K562 (cell line): ENCODE data around the gene CBX1. TPM values are rescaled to one million over a fixed set of nuclear protein-coding genes. Genes with fewer than 3 reads are reported as not detected.

ENCODE experiments used
- BDP1 ChIP-seq: IDR thresholded peaks from 3 replicates; pipeline ENCODE4 v1.6.1; 2011; ENCODE audit not compliant: insufficient read length, insufficient read depth
- CBFA2T3 ChIP-seq: fragments of 450-650 bp; IDR thresholded peaks from 2 replicates; pipeline ENCODE4 v1.6.1; 2017
- CBFB ChIP-seq: sonication (generic); formaldehyde crosslinking; IDR thresholded peaks from 2 replicates; pipeline ENCODE4 v1.4.0; 2020; ENCODE audit warnings: mild to moderate bottlenecking, missing genetic modification reagents
- CREB1 ChIP-seq, 2 experiments: sonication (generic) in 1 of 2; formaldehyde crosslinking in 1 of 2; IDR thresholded peaks; 2 replicates each; pipeline versions ENCODE4 v1.6.1 to v1.8.0; 2012 to 2022; ENCODE audit warnings: inconsistent platforms in 1 of 2, mild to moderate bottlenecking in 1 of 2, missing genetic modification reagents in 1 of 2, moderate library complexity in 1 of 2
- CREM ChIP-seq: IDR thresholded peaks from 2 replicates; pipeline ENCODE4 v1.6.1; 2014; ENCODE audit warnings: antibody characterized with exemption, low read depth
- ESRRB ChIP-seq: fragments of 250-450 bp; sonication (Bioruptor Pico); IDR thresholded peaks from 2 replicates; pipeline ENCODE4 v1.5.0; 2020; ENCODE audit warnings: mild to moderate bottlenecking, moderate library complexity, borderline replicate concordance
- FOXK1 ChIP-seq: sonication (generic); formaldehyde crosslinking; IDR thresholded peaks from 2 replicates; pipeline ENCODE4 v1.8.0; 2022; ENCODE audit warnings: missing genetic modification reagents, mild to moderate bottlenecking, borderline replicate concordance
- HDAC6 ChIP-seq: IDR thresholded peaks from 2 replicates; pipeline ENCODE4 v1.6.1; 2012; ENCODE audit warnings: low read depth, mild to moderate bottlenecking, control low read depth, inconsistent platforms, low read length, moderate library complexity
- MCM2 ChIP-seq: fragments of 450-650 bp; IDR thresholded peaks from 2 replicates; pipeline ENCODE4 v1.6.1; 2017; ENCODE audit warnings: low read depth, mild to moderate bottlenecking
- POLR2B ChIP-seq: fragments of 450-650 bp; IDR thresholded peaks from 2 replicates; pipeline ENCODE4 v1.6.1; 2018; ENCODE audit warnings: low read depth; ENCODE audit not compliant: partially characterized antibody
- SAP30 ChIP-seq: fragments of 200-600 bp; sonication (generic); IDR thresholded peaks from 2 replicates; pipeline ENCODE4 v1.6.1; 2012; ENCODE audit warnings: borderline replicate concordance, low read depth, mild to moderate bottlenecking, moderate library complexity, low read length, control low read depth, inconsistent platforms; ENCODE audit not compliant: insufficient read depth, poor library complexity, severe bottlenecking
- SNIP1 ChIP-seq: fragments of 450-650 bp; IDR thresholded peaks from 2 replicates; pipeline ENCODE4 v1.7.1; 2017; ENCODE audit warnings: low read depth, mild to moderate bottlenecking
- SUPT5H ChIP-seq: fragments of 450-650 bp; IDR thresholded peaks from 2 replicates; pipeline ENCODE4 v1.6.1; 2016
- TCF7 ChIP-seq: sonication (generic); IDR thresholded peaks from 2 replicates; pipeline ENCODE4 v1.6.1; 2016; ENCODE audit warnings: antibody characterized with exemption, borderline replicate concordance
- polyA plus RNA-seq, 8 experiments: library from polyadenylated mRNA; depleted of rRNA in 4 of 8; stranded (reverse) in 5 of 8; unstranded in 3 of 8; fragments of >200 nt; fragmentation: Nextera tagmentation in 2 of 8; fragmentation: Illumina TruSeq in 1 of 8; extraction: Ambion mirVana in 2 of 8; extraction: Trizol in 1 of 8; gene quantifications; 2 replicates each; pipeline versions ENCODE4 v1.2.1 to v1.2.3, GENCODE V29; 2011 to 2014; ENCODE audit warnings: inconsistent platforms in 1 of 8, missing spikeins in 1 of 8
- total RNA-seq, 7 experiments: library from RNA; depleted of rRNA in 6 of 7; stranded (reverse); fragments of >200 nt in 6 of 7; fragmentation: Illumina TruSeq in 2 of 7; extraction: Trizol in 2 of 7; gene quantifications; 2 replicates each; pipeline versions ENCODE4 v1.2.1 to v1.2.3, GENCODE V29; 2011 to 2021; ENCODE audit warnings: low replicate concordance in 1 of 7
- TF ChIP-seq, protein P1 (sequence below): fragments of 450-650 bp; IDR thresholded peaks from 2 replicates; pipeline ENCODE4 v1.6.1; 2016; ENCODE audit warnings: missing biosample characterization, missing genetic modification characterization
- TF ChIP-seq, protein P2 (sequence below): IDR thresholded peaks from 2 replicates; pipeline ENCODE4 v1.6.1; 2011; ENCODE audit not compliant: insufficient read length; ENCODE audit errors: extremely low read depth
- TF ChIP-seq, protein P3 (sequence below): fragments of 250-450 bp; sonication (Bioruptor Pico); IDR thresholded peaks from 2 replicates; pipeline ENCODE4 v1.4.0; 2020; ENCODE audit warnings: borderline replicate concordance
- TF ChIP-seq, protein P4 (sequence below): IDR thresholded peaks from 2 replicates; pipeline ENCODE4 v1.6.1; 2014; ENCODE audit warnings: antibody characterized with exemption
- TF ChIP-seq, protein P5 (sequence below): fragments of 250-450 bp; sonication (Bioruptor Pico); IDR thresholded peaks from 2 replicates; pipeline ENCODE4 v1.6.1; 2021; ENCODE audit warnings: mild to moderate bottlenecking
- TF ChIP-seq, protein P6 (sequence below): sonication (generic); formaldehyde crosslinking; IDR thresholded peaks from 2 replicates; pipeline ENCODE4 v1.8.0; 2022; ENCODE audit warnings: missing genetic modification reagents, mild to moderate bottlenecking, borderline replicate concordance

CBX1 gene
- total and polyA plus RNA-seq, 9 of the 15 experiments (the other 6 are each of a cell fraction or from before 2014, with no cell fraction given), result 10.6 to 95.7 (median 52.7) TPM

DNA sequence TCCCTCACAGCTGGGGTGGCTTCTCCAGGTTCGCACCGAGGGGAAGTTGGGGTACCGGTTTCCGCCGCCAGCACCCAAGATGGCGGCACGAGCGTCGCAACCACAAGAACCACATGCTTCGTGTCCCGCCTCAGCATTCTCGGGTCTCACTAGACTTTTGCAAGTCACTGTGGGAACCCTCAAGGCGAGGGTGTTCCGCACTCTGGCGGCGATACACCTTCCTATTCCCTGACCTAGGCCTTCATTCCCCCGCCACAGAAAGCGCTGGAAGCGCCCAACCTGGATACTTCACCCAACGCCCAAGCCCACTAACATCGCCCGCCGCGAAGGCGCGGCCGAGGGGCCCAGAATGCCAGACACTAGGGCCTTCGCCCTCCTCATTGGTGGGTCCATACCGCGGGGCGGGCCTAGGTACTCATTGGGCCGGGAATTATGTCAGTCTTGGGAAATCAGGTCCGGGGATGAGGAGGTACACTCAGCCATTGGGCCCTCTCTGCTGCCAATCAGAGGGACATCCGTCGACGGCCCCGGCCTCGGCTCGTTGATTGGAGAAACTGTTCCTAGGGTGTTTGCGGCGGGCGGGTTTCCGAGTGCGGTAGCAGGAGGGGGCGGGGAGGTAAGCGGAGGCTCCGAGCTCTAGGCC is 53.4 kb downstream of the CBX1 start, which contains the start of gene NFE2L1 (continued):
- TF ChIP-seq POLR2B (peak; percentile 91), HDAC6 (no peak), FOXK1 (CRISPR knock-in tag) (peak; percentile 19; the same call in 1 of the 2 replicates), CBFA2T3 (no peak; the same call in 1 of the 2 replicates), CREB1 (IDR thresholded peaks at IDR 0.05) (peak; percentile 74), CREB1 (CRISPR knock-in tag; IDR thresholded peaks at IDR 0.05) (peak; percentile 74), MCM2 (no peak), SNIP1 (no peak), CREM (peak; percentile 90), BDP1 (no peak), CBFB (CRISPR knock-in tag) (peak; percentile 98), SUPT5H (peak; percentile 91), ESRRB (CRISPR knock-in tag) (no peak), SAP30 (peak; percentile 53), TCF7 (no peak)
- TF ChIP-seq, protein P1, sequence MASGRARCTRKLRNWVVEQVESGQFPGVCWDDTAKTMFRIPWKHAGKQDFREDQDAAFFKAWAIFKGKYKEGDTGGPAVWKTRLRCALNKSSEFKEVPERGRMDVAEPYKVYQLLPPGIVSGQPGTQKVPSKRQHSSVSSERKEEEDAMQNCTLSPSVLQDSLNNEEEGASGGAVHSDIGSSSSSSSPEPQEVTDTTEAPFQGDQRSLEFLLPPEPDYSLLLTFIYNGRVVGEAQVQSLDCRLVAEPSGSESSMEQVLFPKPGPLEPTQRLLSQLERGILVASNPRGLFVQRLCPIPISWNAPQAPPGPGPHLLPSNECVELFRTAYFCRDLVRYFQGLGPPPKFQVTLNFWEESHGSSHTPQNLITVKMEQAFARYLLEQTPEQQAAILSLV (tag), result 0 out of 2 replicates have a peak, but pooled peaks have one; percentile 16
- TF ChIP-seq, protein P2, sequence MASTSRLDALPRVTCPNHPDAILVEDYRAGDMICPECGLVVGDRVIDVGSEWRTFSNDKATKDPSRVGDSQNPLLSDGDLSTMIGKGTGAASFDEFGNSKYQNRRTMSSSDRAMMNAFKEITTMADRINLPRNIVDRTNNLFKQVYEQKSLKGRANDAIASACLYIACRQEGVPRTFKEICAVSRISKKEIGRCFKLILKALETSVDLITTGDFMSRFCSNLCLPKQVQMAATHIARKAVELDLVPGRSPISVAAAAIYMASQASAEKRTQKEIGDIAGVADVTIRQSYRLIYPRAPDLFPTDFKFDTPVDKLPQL, result no peak
- TF ChIP-seq, protein P3, sequence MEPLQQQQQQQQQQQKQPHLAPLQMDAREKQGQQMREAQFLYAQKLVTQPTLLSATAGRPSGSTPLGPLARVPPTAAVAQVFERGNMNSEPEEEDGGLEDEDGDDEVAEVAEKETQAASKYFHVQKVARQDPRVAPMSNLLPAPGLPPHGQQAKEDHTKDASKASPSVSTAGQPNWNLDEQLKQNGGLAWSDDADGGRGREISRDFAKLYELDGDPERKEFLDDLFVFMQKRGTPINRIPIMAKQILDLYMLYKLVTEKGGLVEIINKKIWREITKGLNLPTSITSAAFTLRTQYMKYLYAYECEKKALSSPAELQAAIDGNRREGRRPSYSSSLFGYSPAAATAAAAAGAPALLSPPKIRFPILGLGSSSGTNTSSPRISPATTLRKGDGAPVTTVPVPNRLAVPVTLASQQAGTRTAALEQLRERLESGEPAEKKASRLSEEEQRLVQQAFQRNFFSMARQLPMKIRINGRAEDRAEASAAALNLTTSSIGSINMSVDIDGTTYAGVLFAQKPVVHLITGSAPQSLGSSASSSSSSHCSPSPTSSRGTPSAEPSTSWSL, result no peak
- TF ChIP-seq, protein P4, sequence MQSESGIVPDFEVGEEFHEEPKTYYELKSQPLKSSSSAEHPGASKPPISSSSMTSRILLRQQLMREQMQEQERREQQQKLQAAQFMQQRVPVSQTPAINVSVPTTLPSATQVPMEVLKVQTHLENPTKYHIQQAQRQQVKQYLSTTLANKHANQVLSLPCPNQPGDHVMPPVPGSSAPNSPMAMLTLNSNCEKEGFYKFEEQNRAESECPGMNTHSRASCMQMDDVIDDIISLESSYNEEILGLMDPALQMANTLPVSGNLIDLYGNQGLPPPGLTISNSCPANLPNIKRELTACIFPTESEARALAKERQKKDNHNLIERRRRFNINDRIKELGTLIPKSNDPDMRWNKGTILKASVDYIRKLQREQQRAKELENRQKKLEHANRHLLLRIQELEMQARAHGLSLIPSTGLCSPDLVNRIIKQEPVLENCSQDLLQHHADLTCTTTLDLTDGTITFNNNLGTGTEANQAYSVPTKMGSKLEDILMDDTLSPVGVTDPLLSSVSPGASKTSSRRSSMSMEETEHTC, result peak; percentile 54; the same call in 1 of the 2 replicates
- TF ChIP-seq, protein P5, sequence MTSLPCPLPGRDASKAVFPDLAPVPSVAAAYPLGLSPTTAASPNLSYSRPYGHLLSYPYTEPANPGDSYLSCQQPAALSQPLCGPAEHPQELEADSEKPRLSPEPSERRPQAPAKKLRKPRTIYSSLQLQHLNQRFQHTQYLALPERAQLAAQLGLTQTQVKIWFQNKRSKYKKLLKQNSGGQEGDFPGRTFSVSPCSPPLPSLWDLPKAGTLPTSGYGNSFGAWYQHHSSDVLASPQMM (CRISPR knock-in tag), result no peak
- TF ChIP-seq, protein P6, sequence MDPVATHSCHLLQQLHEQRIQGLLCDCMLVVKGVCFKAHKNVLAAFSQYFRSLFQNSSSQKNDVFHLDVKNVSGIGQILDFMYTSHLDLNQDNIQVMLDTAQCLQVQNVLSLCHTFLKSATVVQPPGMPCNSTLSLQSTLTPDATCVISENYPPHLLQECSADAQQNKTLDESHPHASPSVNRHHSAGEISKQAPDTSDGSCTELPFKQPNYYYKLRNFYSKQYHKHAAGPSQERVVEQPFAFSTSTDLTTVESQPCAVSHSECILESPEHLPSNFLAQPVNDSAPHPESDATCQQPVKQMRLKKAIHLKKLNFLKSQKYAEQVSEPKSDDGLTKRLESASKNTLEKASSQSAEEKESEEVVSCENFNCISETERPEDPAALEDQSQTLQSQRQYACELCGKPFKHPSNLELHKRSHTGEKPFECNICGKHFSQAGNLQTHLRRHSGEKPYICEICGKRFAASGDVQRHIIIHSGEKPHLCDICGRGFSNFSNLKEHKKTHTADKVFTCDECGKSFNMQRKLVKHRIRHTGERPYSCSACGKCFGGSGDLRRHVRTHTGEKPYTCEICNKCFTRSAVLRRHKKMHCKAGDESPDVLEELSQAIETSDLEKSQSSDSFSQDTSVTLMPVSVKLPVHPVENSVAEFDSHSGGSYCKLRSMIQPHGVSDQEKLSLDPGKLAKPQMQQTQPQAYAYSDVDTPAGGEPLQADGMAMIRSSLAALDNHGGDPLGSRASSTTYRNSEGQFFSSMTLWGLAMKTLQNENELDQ, result no peak
